HG03095 (cell line): ENCODE results near the gene LRG1.
"Not testable (repeated sequence)": the region's sequence is repeated elsewhere in the genome, so short reads cannot be mapped to it uniquely, and the experiment has no call there.

Source experiments
- ATAC-seq: cut with Tn5 transposase; IDR thresholded peaks from one replicate; pipeline ENCODE4 v1.9.1; 2021; ENCODE audit warnings: moderate library complexity; ENCODE audit not compliant: unreplicated experiment

Gene LRG1

DNA sequence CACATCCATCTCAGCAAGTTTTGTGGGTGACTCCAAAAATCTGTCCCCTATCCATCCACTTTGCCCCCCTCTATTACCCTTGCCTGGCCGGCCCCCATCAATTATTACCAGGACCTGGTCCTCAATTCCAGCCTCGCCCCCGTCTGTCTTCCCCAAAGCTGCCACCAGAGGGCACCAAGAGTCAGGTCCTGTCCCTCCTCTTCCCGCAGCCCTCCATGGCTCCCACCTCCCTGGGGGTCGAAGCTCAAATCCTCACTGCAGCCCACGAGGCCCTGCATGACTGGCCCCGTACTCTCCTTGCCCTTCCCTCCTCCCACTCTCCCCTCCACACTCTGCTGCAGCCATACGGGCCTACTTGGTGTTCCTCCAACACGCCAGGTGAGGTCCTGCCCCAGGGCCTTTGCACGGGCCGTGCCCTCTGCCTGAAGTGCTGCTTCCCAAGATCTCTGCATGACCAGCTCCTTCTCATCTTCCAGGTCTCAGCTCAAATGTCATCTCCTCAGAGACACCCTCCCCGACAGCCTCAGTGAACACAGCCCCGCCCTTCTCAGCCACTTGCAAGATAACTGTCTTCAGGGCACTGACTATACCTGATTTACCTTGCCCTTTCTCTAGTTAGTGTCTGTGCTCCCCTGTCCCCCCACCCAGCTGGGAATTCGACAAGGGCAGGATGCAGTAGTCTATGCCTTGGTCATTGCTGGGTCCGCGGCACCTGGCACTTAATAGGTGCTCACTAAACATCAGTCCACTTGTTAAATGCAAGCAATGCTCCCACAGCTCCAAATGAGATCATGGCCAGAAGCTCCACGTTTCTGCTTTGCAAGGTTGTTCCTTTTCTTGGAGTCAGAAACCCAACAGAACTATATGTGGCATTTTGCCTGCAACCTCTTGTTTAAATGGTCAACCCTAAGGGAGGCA, 36.4 kb upstream of the LRG1 start:
- ATAC-seq = no peak

DNA sequence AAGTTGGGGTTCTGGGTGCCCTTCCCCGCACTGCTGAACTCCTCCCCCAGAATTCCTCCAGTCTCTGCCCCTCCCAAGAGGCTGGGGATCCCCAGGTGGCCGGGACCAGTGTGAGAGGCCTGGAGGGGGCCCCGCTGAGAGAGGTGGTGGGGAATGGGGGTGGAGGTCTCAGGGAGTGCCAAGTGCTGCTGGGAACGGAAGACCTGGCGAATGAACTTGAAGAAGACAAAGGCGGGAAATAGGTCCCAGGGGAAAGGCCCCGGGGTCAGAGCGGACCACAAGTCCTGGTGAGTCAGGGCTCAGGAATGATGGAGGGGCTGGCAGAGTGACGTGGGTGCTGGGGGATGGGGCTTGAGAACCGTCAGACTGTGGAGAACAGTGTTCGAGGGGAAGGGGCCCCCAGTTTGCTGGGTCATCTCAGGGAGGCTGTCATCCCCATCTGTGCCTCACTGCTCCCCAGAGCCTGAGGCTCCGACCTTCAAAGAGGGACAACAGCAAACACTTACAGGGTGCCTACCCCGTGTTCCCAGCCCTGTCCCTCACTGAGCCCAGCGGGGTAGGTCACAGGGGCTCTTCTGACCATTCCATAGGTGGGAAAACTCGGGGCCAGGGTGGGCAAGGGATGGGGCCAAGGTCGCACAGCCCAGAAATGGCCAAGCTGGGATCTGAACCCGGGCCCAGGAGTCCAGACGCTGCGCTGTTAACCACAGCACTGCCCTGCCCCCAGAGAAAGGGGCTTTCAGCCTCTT, 35.6 kb upstream of the LRG1 start:
- no peak for ATAC-seq

DNA sequence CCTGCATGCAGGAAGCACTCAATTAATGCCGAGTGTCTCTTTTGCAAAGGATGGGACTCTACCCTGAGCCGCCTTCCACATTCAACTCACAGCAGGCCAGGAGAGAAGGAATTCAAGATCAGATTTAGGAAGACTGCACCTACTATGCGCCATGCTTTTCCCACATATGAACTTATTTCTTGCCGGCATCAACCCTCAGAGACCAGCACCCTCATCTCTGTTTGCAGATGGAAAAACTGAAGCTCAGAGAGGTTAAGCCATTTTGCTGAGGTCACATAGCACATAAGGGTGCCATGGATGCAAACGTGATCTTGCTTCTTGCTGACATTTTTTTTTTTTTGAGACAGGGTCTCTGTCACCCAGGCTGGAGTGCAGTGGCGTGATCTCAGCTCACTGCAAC, 33.8 kb upstream of the LRG1 start:
- ATAC-seq = no peak

GRCh38 chr19:4571305-4571917, 31.6 kb upstream of the LRG1 start:
- no peak for ATAC-seq

DNA sequence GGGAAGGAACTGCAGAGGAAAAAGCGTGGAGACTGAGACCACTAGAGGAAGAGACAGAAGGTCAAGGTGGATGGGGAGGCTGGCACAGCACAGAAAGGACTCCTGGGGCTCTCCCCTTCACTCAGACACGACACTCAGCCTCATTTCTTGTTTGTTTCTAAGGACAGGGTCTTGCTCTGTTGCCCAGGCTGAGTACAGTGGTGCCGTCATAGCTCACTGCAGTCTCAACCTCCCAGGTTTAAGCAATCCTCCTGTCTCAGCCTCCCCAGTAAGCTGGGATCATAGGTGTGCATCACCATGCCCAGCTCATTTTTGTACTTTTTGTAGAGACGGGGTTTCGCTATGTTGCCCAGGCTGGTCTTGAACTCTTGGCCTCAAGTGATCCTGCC, 31.1 kb upstream of the LRG1 start:
- no peak for ATAC-seq

DNA sequence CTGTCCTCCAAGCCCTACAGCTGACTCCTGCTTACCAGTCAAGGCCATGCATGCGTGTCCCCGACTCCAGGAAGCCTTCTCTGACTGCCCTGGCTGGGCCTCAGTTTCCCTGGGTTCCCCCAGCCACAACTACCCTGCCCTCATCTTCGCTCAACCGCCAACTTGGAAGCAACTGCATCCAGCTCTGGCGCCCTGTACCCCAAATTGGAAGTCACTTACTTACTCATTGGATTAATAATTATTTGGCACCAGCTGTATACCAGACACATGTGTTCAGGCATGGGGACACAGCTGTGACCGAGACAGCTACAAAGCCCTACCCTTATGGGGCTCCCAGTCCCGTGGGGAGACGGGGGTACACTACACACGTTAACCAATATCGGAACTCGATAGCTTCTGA, 30.6 kb upstream of the LRG1 start:
- no peak for ATAC-seq

DNA sequence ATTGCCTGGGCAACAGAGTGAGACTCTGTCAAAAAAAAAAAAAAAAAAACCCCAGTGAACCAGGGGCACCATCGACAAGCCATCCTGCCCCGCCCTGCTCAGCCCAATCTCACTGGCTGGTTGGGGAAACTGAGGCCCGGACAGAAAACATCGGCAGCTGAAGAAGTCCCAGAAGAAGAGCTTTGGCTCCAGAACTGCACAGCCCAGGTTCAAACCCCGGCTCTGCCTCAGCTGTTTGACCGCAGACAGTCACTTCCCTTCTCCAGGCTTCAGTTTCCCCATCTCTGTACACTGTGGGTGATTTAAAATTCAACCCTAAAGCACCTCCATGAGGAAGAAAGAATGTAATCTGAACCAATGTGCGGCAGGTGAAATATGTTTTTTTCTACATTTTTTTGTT, 29.1 kb upstream of the LRG1 start:
- ATAC-seq = no peak

GRCh38 chr19:4567584-4568071, 27.8 kb upstream of the LRG1 start:
- ATAC-seq = no peak

- ATAC-seq = no peak
Observed at GRCh38 chr19:4566402-4567051, 26.7 kb upstream of the LRG1 start.

GRCh38 chr19:4563562-4563961, 23.7 kb upstream of the LRG1 start:
- ATAC-seq = not testable (repeated sequence)

- ATAC-seq = not testable (repeated sequence)
Observed at GRCh38 chr19:4562085-4562484, 22.2 kb upstream of the LRG1 start.

DNA sequence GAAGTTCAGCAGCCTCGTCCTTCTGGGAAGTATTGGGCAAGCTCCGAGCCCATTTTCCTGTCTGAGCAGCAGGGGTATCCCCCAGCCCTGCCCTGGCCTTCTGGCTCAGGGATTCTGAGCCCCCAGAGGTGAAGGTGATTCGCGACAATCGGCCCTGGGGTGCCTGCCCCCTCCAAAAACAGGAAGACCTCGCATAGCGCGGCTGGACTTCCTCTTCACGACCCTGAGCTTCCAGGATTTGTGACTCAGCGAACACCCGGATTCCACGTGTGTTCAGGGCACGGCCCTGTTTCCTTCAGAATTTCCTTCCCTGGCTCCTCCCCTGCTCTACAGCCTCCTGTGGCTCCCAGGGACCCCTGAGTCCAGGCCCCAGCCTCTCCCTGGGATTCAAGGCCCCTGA, 19.7 kb upstream of the LRG1 start, which contains the start of gene SEMA6B:
TSS of gene SEMA6B (minus strand) at position 116 of the 400 bp plus-strand sequence. CDS start 1,227 bp downstream, outside the sequence.
- ATAC-seq = no peak

DNA sequence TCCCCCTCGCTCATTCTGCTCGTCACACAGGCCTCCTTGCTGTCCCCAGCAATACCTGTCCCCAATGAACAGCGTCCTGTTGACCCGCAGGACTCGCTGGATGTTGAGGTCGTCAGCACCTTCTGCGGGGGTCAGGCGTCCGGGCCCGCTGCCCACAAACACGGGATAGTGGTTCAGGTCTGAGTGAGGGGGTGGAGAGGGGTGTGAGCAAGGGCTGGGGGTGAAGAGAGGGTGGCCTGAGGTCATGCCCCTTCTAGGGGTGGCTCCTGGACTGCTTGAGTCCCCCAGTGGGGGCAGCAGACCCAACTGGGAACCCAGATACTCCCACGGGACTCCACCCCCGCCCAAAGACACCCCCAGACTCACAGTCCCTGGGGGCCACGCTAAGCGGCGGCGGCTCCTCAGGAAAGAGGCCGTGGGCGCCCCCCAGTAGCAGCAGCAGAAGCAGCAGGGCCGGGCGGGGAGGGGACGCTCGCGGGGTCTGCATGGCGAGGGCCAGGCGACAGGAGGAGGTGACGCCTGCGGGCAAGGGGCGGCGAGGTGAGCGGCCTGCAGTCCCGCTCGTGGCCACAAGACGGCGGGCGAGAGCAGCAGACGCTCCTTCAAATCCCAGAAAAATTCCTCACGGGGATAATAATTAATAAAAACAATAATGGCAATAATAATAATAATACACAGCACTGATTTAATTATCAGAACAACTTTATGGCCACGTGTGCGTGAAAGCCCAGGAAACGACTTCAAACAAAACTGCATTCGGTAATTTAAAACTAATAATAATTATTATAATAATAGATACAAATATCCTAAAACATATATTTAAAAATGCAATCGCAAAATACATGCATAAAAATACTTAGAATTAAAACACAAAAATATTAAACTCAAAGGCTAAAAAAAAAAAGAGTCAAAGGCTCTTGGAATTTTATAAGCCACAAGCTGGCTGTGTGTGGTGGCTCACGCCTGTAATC, 18.4 kb upstream of the LRG1 start:
- ATAC-seq = no peak

DNA sequence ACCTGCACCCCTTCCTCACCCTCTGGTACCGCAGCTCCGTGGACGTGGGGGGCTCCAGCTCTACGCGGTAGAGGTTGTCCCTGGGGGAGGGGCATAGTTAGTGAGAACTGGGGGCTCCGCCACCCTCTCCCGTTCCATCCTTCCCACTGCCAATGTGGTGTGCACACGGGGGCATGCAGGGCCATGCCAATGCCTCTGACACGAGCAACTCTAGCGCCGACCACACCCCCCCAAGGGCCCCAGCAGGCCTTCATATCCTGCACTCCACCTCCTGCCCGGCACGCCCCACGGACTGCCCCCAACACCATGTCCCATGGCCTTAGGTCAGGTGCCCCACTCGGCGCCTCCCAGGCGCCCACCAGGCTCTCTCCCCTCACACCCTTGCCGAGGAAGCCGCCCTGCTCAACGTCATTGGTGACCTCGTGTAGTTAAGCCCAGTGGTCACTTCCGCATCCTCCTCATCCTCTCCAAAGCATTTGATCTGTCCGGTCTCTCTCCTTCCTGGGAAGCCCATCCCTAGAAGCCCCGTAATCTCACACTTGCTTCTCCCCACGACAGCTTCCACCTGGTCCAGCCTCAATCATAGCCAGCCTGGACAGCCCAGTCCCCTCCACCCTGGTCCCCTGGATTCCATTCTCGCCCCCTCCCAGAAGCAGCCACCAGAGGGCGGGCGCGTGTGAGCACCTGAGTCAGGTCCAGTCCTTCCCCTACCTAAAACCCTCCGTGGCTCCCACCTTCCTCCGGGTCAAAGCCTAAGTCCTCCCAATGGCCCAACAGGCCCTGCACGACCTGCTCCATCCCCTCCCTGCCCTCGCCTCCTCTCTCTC, 17.5 kb upstream of the LRG1 start:
- no peak for ATAC-seq

GRCh38 chr19:4556597-4557127, 16.8 kb upstream of the LRG1 start:
- no peak for ATAC-seq

DNA sequence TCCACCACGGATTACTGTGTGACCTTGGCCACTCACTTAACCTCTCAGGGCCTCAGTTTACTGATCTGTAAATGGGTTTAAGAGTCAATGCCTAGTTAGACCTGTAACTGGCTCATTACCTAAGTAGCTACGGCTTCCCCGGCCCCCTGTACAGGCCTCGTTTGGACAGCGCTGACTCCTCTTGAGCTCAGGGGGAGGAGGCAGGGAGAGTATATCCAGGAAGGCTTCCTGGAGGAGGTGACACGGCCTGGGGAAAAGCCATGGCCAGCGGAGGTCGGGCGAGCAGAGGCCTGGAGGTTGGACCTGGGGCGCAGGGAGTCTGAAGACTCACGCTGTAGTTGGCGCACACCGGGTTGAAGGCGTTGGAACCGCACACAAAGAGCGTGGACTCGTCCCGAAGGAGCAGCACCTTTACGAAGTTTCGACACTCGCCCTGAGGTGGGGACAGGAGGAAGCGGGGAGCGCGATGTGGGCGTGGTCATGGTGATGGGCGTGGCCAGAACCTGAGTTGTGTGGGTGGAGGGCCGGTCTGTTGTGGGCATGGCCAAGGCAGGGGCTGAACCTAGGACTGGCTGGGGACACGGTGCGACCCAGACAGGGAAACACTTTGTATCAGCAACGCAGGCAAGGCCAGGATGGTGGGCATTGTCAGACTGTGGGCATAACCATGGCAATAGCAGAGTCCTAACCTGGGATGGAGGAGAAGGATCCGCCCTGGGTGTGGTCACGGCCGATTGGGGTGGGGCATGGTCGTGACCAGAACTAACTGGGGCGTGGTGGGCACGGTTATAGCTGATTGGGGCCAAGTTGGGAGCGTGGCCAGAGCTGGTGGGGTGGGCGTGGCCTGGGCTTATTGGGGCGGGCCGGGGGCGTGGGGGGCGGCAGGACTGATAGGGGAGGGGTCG, 16.1 kb upstream of the LRG1 start:
- no peak for ATAC-seq

DNA sequence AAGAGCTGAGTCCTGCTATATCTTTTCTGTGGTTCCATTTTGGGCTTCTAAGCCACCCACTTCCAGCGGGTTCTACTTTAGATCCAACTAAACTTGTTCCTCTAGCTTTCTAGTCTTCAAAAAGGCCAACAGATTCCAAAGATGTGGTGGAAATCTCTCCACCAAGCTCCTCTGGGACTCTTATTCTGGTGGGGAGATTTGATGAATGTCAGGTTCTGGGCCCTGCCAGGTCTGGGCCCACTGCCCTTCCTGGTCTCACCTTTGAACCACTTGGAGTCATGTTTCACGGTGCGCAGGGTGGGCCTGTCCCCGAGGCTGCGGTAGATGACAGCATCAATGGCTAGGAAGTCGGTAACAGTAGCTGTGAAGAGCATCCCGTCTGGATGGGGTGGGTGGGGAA, 14.9 kb upstream of the LRG1 start:
- ATAC-seq = no peak

- ATAC-seq = no peak
Observed at GRCh38 chr19:4553775-4554174, 13.9 kb upstream of the LRG1 start.
